HEK293 (cell line): ENCODE results near the gene DOK3.

ENCODE experiments used
- CTCF ChIA-PET: fragments of 350-600 bp; formaldehyde crosslinking; extraction: SDS; loops from one replicate; lab custom pipeline; 2021; ENCODE audit warnings: antibody characterized with exemption; lab: Yijun Ruan, JAX
- POLR2A ChIA-PET: fragments of 300-600 bp; formaldehyde crosslinking; extraction: SDS; loops from one replicate; lab custom pipeline; 2020; ENCODE audit warnings: antibody characterized with exemption, inconsistent platforms; lab: Yijun Ruan, JAX
- H3K27ac ChIP-seq: fragments of 200-500 bp; sonication (Bioruptor generic); 2 replicates; pipeline ENCODE4 v1.5.1; 2014; ENCODE audit warnings: low read depth, low read length, control low read depth, inconsistent platforms; ENCODE audit errors: extremely low read depth
- H3K36me3 ChIP-seq, 2 experiments: fragments of 200-500 bp in 1 of 2; sonication (Bioruptor generic) in 1 of 2; 1 replicate in 1 of 2; 2 replicates in 1 of 2; pipeline ENCODE4 v1.5.1; 2014 to 2017; ENCODE audit warnings: inconsistent platforms in 2 of 2, low read length in 2 of 2; ENCODE audit not compliant: control insufficient read depth in 2 of 2, insufficient read depth in 1 of 2
- H3K4me1 ChIP-seq: fragments of 200-500 bp; sonication (Bioruptor generic); 2 replicates; pipeline ENCODE4 v1.5.1; 2014; ENCODE audit warnings: mild to moderate bottlenecking, low read length, inconsistent platforms; ENCODE audit not compliant: control insufficient read depth, insufficient read depth
- H3K4me3 ChIP-seq: 2 replicates; pipeline ENCODE4 v1.5.1; 2011; ENCODE audit warnings: low read depth, mild to moderate bottlenecking, control low read depth, low read length, moderate library complexity
- H3K9me3 ChIP-seq: fragments of 200-500 bp; sonication (Bioruptor generic); 2 replicates; pipeline ENCODE4 v1.5.1; 2014; ENCODE audit warnings: low read depth, low read length, inconsistent platforms; ENCODE audit not compliant: control insufficient read depth, insufficient read depth
- EGR2 ChIP-seq: fragments of 450-650 bp; formaldehyde crosslinking; IDR thresholded peaks from 2 replicates; pipeline ENCODE4 v1.5.1; 2016; ENCODE audit warnings: low read depth, missing biosample characterization, missing genetic modification characterization
- GLIS1 ChIP-seq: fragments of 450-650 bp; formaldehyde crosslinking; IDR thresholded peaks from 2 replicates; pipeline ENCODE4 v1.5.1; 2016; ENCODE audit warnings: missing biosample characterization, missing genetic modification characterization
- KLF16 ChIP-seq: fragments of 450-650 bp; formaldehyde crosslinking; IDR thresholded peaks from 2 replicates; pipeline ENCODE4 v1.5.1; 2017; ENCODE audit warnings: missing biosample characterization, missing genetic modification characterization
- KLF17 ChIP-seq: fragments of 450-650 bp; formaldehyde crosslinking; IDR thresholded peaks from 2 replicates; pipeline ENCODE4 v1.5.1; 2016; ENCODE audit warnings: missing biosample characterization, missing genetic modification characterization
- PRDM2 ChIP-seq: fragments of 450-650 bp; formaldehyde crosslinking; IDR thresholded peaks from 2 replicates; pipeline ENCODE4 v1.5.1; 2016; ENCODE audit warnings: missing biosample characterization, missing genetic modification characterization, borderline replicate concordance
- YY1 ChIP-seq: fragments of 450-650 bp; formaldehyde crosslinking; IDR thresholded peaks from 2 replicates; pipeline ENCODE4 v1.5.1; 2018; ENCODE audit warnings: missing biosample characterization, missing genetic modification characterization
- ZNF10 ChIP-seq: fragments of 450-650 bp; formaldehyde crosslinking; IDR thresholded peaks from 2 replicates; pipeline ENCODE4 v1.5.1; 2017; ENCODE audit warnings: missing biosample characterization, missing genetic modification characterization
- ZNF121 ChIP-seq: fragments of 450-650 bp; formaldehyde crosslinking; IDR thresholded peaks from 2 replicates; pipeline ENCODE4 v1.5.1; 2016; ENCODE audit warnings: missing biosample characterization, missing genetic modification characterization
- ZNF175 ChIP-seq: fragments of 450-650 bp; formaldehyde crosslinking; IDR thresholded peaks from 2 replicates; pipeline ENCODE4 v1.5.1; 2016; ENCODE audit warnings: missing biosample characterization, missing genetic modification characterization
- ZNF239 ChIP-seq: fragments of 450-650 bp; formaldehyde crosslinking; IDR thresholded peaks from 2 replicates; pipeline ENCODE4 v1.5.1; 2016; ENCODE audit warnings: missing biosample characterization, missing genetic modification characterization
- ZNF292 ChIP-seq: fragments of 450-650 bp; formaldehyde crosslinking; IDR thresholded peaks from 2 replicates; pipeline ENCODE4 v1.5.1; 2016; ENCODE audit warnings: low read depth, missing biosample characterization, missing genetic modification characterization, borderline replicate concordance
- ZNF391 ChIP-seq: fragments of 450-650 bp; formaldehyde crosslinking; IDR thresholded peaks from 2 replicates; pipeline ENCODE4 v1.5.1; 2016; ENCODE audit warnings: low read depth, missing biosample characterization, missing genetic modification characterization, borderline replicate concordance
- ZNF394 ChIP-seq: fragments of 450-650 bp; formaldehyde crosslinking; IDR thresholded peaks from 2 replicates; pipeline ENCODE4 v1.5.1; 2016; ENCODE audit warnings: missing biosample characterization, missing genetic modification characterization, mild to moderate bottlenecking, moderate library complexity, borderline replicate concordance
- ZNF449 ChIP-seq: fragments of 450-650 bp; formaldehyde crosslinking; IDR thresholded peaks from 2 replicates; pipeline ENCODE4 v1.5.1; 2017; ENCODE audit warnings: missing biosample characterization, mild to moderate bottlenecking, missing genetic modification characterization, moderate library complexity
- ZNF626 ChIP-seq: fragments of 450-650 bp; sonication (Bioruptor Pico); formaldehyde crosslinking; IDR thresholded peaks from 2 replicates; pipeline ENCODE4 v1.5.1; 2018; ENCODE audit warnings: missing biosample characterization, missing genetic modification characterization, inconsistent platforms
- ZNF658 ChIP-seq: fragments of 450-650 bp; formaldehyde crosslinking; IDR thresholded peaks from 2 replicates; pipeline ENCODE4; 2016; ENCODE audit warnings: missing biosample characterization, missing genetic modification characterization
- ZNF747 ChIP-seq: fragments of 450-650 bp; formaldehyde crosslinking; IDR thresholded peaks from 2 replicates; pipeline ENCODE4 v1.5.1; 2016; ENCODE audit warnings: missing biosample characterization, missing genetic modification characterization
- ZNF792 ChIP-seq: fragments of 450-650 bp; formaldehyde crosslinking; IDR thresholded peaks from 2 replicates; pipeline ENCODE4 v1.5.1; 2016; ENCODE audit warnings: missing biosample characterization, missing genetic modification characterization
- ZSCAN23 ChIP-seq: fragments of 450-650 bp; formaldehyde crosslinking; IDR thresholded peaks from 2 replicates; pipeline ENCODE4 v1.5.1; 2016; ENCODE audit warnings: missing biosample characterization, missing genetic modification characterization

DOK3 gene

GRCh38 chr5:177520271-177520670, 10.6 kb upstream of the DOK3 start:
- ChIA-PET CTCF (interaction anchor here (0.8 to 2.2 kb wide), 3 partner anchors 19 to 1329 kb away, joined by 5 to 8 read pairs (median 5); no protein-coding TSS in a partner anchor), POLR2A (interaction anchor here (1.4 kb wide), 1 partner anchor 23 kb away, joined by 8 read pairs; the partner anchor contains the start of gene PDLIM7)
- H3K27ac ChIP-seq, result no peak overlapping the region

GRCh38 chr5:177519463-177520235, 10.0 kb upstream of the DOK3 start:
- Histone ChIP-seq H3K4me1 (no peaks in the 10 kb centered on the region; the same call in 1 of the 2 replicates), H3K36me3 (peaks cover 3 to 61% of the 10 kb centered on the region in 2 experiments), H3K4me3 (no peak overlapping the region), H3K9me3 (no peaks in the 10 kb centered on the region), H3K27ac (0 out of 2 replicates have a peak overlapping the region, but pooled peaks have one; percentile 28)
- POLR2A ChIA-PET, result interaction anchor here (1.4 kb wide), 1 partner anchor 22 kb away, joined by 8 read pairs; the partner anchor contains the start of gene PDLIM7
- TF ChIP-seq ZNF449 (tag by site-specific recombination), result no peak
- no peak for TF ChIP-seq ZNF394 (tag by site-specific recombination)
- no peak for TF ChIP-seq ZSCAN23 (tag by site-specific recombination)
- TF ChIP-seq ZNF10 (tag by site-specific recombination), result no peak
- no peak for TF ChIP-seq ZNF391 (tag by site-specific recombination)
- no peak for TF ChIP-seq ZNF121 (tag by site-specific recombination)
- no peak for TF ChIP-seq KLF17 (tag by site-specific recombination)
- TF ChIP-seq ZNF658 (tag by site-specific recombination), result no peak
- TF ChIP-seq EGR2 (tag by site-specific recombination), result no peak
- TF ChIP-seq ZNF747, result no peak
- TF ChIP-seq ZNF792 (tag by site-specific recombination), result no peak
- CTCF ChIA-PET, result interaction anchor here (0.7 to 0.8 kb wide), 2 partner anchors 88 to 1330 kb away, joined by 4 to 5 read pairs; no protein-coding TSS in a partner anchor

More at GRCh38 chr5:177520271-177520670, 10.6 kb upstream of the DOK3 start:
- H3K4me1 ChIP-seq, result no peaks in the 10 kb centered on the region; the same call in 1 of the 2 replicates
- peaks cover 3 to 61% of the 10 kb centered on the region in 2 experiments for H3K36me3 ChIP-seq
- no peaks in the 10 kb centered on the region for H3K9me3 ChIP-seq
- TF ChIP-seq ZNF292 (tag by site-specific recombination), result no peak
- no peak for TF ChIP-seq ZNF175 (tag by site-specific recombination)
- no peak for TF ChIP-seq ZNF792 (tag by site-specific recombination)
- no peak for TF ChIP-seq YY1 (tag by site-specific recombination)
- H3K4me3 ChIP-seq, result no peak overlapping the region

- H3K36me3 ChIP-seq, result peaks cover 6 to 71% of the 10 kb centered on the region in 2 experiments
- H3K4me3 ChIP-seq, result peak within 1 kb of the TSS; percentile 99
- POLR2A ChIA-PET, result interaction anchor here (0.5 to 2.8 kb wide), 11 partner anchors 10 to 168 kb away, joined by 3 to 22 read pairs (median 3); partner anchors contain the start of gene PDLIM7
- H3K4me1 ChIP-seq, result no peaks in the 10 kb centered on the region; the same call in 1 of the 2 replicates
- CTCF ChIA-PET, result interaction anchor here (1.5 to 2.0 kb wide), 4 partner anchors 14 to 208 kb away, joined by 4 to 15 read pairs (median 8); no protein-coding TSS in a partner anchor
- H3K9me3 ChIP-seq, result no peaks in the 10 kb centered on the region
- peak within 1 kb of the TSS; percentile 62 for H3K27ac ChIP-seq
- TF ChIP-seq ZNF626 (tag by site-specific recombination), result no peak
- TF ChIP-seq ZNF239 (tag by site-specific recombination), result no peak
- peak; percentile 95 for TF ChIP-seq GLIS1 (tag by site-specific recombination)
- no peak; the same call in 1 of the 2 replicates for TF ChIP-seq KLF16 (tag by site-specific recombination)
- TF ChIP-seq PRDM2, result no peak
Measured at GRCh38 chr5:177516601-177517568, 7.3 kb upstream of the DOK3 start, which contains the start of gene DDX41. Gene DDX41, minus strand, starts transcription at chr5:177516961. Its CDS starts 16 bp downstream, at chr5:177516945.
